Forelimb muscle (tissue), 1 donor: ENCODE measurements around the gene STX18. TPM values are rescaled to one million over a fixed set of nuclear protein-coding genes. Genes with fewer than 3 reads are reported as not detected.

Experiments
- DNase-seq: peaks from one replicate; pipeline ENCODE4 v3.0.0-alpha.2; 2013; ENCODE audit warnings: low read depth
- polyA plus RNA-seq: library from polyadenylated mRNA; unstranded; fragments of 120-200 nt; gene quantifications from one replicate; pipeline ENCODE4 v1.2.1, GENCODE V29; 2013; ENCODE audit not compliant: insufficient read length

Gene STX18
- polyA plus RNA-seq, 1 donor = 27.9 TPM

- DNase-seq = no peak
Measured at GRCh38 chr4:4440333-4441061, 101.4 kb downstream of the STX18 start.

GRCh38 chr4:4439782-4440181 is 102.1 kb downstream of the STX18 start:
- no peak for DNase-seq

- no peak for DNase-seq
Measured at GRCh38 chr4:4438891-4439290, 103.0 kb downstream of the STX18 start.

GRCh38 chr4:4437798-4438470 is 103.9 kb downstream of the STX18 start:
- no peak for DNase-seq

GRCh38 chr4:4436244-4436823 is 105.5 kb downstream of the STX18 start:
- no peak for DNase-seq

GRCh38 chr4:4433941-4434340 is 107.9 kb downstream of the STX18 start:
- no peak for DNase-seq

GRCh38 chr4:4432341-4433125 is 109.3 kb downstream of the STX18 start:
- no peak for DNase-seq

- DNase-seq = no peak
Measured at GRCh38 chr4:4430492-4431195, 111.2 kb downstream of the STX18 start.

GRCh38 chr4:4428966-4429875 is 112.6 kb downstream of the STX18 start:
- DNase-seq = no peak

- DNase-seq = no peak
Measured at GRCh38 chr4:4427886-4428285, 114.0 kb downstream of the STX18 start.

- no peak for DNase-seq
Measured at GRCh38 chr4:4427121-4427870, 114.6 kb downstream of the STX18 start.

GRCh38 chr4:4426511-4427120 is 115.2 kb downstream of the STX18 start:
- no peak for DNase-seq

- DNase-seq = no peak
Measured at GRCh38 chr4:4425696-4426095, 116.2 kb downstream of the STX18 start.

- DNase-seq = no peak
Measured at GRCh38 chr4:4425119-4425690, 116.6 kb downstream of the STX18 start.

- DNase-seq = no peak
Measured at GRCh38 chr4:4424499-4425115, 117.2 kb downstream of the STX18 start.

- no peak for DNase-seq
Measured at GRCh38 chr4:4423706-4424498, 117.9 kb downstream of the STX18 start.

- no peak for DNase-seq
Measured at GRCh38 chr4:4422856-4423499, 118.9 kb downstream of the STX18 start.
